ENCODE data around the gene SLC35B4.
"Not testable (repeated sequence)": the region's sequence is repeated elsewhere in the genome, so short reads cannot be mapped to it uniquely, and the experiment has no call there.

SLC35B4 gene

GRCh38 chr7:134330974-134331373, 14.2 kb upstream of the SLC35B4 start:
- DNase-seq: no peak

DNA sequence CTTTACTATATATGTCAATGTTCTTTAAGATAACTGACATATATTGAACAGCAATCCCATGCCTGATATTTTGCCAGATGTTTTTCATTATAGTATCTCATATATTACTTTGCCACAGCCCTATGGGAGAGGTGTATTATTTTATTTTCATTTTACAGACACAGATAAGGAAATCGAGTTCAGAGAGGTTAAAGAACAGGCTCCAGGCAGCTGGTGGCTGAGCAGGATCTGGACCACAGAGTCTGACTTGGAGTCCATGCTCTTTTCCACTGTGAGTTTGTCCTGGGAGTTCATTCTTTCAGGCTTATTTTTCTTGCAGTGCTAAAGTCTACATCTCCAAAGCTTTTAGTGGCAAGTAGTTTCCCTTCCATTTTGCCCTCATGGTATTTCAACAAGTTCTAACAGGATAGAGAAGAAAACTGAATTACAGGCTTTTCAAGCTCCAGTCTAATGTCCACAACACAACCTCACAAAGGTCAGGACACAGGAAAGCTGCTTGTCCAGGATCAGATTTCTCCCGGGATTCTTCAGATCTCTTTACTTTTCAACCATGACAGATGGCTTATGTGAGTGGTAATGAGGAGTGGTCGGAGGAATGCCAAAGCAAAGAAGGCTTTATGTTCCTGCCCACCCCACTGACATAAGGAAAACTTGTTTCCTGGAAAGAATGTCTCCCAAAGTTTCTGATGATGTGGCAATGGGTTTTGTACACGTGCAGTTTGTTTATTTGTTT, 13.1 kb upstream of the SLC35B4 start:
- DNase-seq: no peak

DNA sequence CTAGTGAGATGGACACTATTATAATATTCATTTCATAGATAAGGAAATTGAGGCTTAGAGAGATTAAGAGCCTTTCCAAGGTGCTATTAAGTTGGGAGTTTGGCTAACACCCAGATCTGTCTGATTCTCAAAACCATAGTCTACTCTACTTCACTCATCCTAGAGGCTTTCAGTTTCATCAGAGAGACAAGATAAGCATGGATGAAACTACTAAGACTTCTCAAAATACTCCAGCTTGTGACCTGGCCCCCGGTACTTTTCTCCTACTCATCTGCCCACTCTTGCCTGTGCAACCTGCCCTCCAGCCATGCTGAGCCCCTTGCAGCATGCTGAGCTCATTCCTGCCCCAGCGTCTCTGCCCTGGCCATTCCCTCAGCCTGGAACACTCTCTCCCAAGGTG, 12.2 kb upstream of the SLC35B4 start:
- DNase-seq: no peak

DNA sequence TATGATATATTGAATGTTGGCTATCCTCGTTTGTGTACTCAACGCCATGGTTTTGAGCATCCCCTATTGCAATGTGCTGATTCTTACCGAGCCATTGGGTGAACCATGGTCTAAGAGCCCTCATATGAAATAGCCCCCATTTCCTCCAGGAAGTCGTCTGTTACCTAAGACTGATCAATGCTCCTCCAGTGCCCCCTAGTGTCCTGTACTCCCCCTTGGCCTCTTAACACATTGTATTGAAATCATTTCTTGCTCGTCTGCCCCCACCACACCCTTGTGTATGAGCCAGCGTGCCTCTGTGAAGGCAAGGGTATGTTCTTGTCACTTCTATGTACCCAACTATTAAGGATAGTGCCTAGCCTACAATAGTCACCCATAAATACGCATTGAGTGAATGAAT, 11.2 kb upstream of the SLC35B4 start:
- peak; percentile 46 for DNase-seq

GRCh38 chr7:134324107-134324506, 7.4 kb upstream of the SLC35B4 start:
- DNase-seq: no peak

DNA sequence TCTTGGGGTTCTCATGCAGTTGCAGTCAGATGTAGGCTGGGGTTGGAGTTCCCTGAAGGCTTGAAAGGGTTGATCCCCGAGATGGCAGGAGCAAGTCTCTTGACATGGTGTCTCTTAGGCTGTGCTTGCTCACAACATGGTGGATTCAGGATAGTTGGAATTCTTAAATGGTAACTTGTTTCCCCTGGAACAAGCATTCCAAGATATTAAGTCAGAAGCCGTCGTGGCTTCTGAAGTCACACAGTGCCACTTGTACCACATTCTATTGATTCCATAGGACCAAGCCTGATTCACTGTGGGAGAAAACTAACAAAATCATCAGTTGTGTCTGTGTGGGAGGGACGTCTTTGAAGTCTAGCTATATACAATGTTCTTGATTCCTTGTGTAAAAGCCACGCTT, 3.5 kb upstream of the SLC35B4 start:
- no peak for DNase-seq

DNA sequence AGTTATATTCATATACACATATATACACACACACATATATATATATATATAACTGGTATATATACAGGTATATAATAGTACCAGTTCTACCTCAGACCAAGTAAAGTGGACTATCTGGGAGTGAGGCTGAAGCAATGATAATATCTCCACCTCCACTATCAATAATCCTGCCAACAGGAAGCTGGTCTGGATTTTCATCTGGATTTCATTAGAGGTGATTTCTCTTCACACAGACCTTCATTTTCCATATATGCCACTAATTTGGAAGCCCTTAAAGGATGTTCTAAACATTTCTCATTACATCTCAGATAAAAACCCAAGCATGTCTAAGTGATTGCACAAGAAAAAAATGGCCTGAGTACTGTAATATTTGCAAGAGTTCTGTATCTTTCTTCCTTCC, 1.7 kb upstream of the SLC35B4 start:
- no peak for DNase-seq

- DNase-seq: no peak
Measured at GRCh38 chr7:134317434-134317833, 704 bp upstream of the SLC35B4 start.

- no peak for DNase-seq
Measured at GRCh38 chr7:134315679-134316538, 821 bp downstream of the SLC35B4 start.

GRCh38 chr7:134313543-134313942, 3.2 kb downstream of the SLC35B4 start:
- no peak for DNase-seq

- no peak for DNase-seq
Measured at GRCh38 chr7:134312717-134313116, 4.0 kb downstream of the SLC35B4 start.

DNA sequence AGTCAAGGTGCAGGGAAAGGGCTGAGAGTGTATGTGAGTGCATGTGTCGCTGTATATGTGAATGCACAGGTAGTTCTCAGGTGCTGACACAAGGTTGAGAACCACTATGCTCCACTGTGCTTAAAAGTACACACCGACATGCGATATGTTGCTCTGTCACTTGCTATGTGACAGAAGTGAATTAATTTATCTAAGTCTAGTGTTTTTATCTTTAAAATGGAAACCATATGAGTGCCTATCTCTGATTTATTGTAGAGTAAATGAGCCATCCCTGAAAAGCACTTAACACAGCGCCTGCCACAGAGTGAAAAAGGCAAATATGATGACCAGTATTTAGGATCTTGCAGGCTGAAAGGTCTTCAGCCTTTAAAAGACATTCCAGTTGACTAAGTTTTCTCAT, 4.9 kb downstream of the SLC35B4 start:
- no peak for DNase-seq

DNA sequence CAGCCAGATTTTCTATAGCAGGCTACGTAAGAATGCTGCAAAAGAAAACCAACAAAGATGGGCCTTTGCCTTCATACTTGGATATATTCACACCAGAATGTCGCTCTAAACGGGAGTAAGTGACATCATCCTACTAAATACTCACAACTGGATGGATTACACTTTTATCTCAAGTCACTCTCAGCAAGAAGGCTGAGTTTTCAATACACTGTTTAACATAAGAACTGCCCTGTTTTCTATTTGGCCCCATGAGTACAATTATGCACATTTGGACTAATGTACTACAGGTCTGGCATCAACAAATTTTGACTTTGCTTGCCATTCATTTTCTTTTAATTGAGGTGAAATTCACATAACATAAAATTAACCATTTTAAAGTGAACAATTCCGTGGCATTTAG, 8.2 kb downstream of the SLC35B4 start:
- no peak for DNase-seq

DNA sequence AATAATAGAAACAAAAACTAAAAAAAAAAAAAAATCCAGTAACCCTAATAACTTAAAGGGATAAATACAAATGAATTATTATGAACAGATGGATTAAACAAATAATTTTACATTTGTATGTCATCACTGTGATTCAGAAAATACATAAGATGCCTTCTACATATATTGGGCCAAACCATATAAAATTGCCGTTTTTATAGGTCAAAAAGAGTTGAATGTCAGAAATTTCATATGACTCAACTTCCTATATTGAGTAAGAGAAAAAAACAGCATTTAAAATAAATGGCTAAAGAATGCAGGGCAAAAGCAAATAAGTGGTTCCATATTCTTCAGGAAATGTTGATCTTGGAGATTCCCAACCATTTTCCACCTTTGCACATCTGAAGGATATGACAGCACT, 9.4 kb downstream of the SLC35B4 start:
- no peak for DNase-seq

DNA sequence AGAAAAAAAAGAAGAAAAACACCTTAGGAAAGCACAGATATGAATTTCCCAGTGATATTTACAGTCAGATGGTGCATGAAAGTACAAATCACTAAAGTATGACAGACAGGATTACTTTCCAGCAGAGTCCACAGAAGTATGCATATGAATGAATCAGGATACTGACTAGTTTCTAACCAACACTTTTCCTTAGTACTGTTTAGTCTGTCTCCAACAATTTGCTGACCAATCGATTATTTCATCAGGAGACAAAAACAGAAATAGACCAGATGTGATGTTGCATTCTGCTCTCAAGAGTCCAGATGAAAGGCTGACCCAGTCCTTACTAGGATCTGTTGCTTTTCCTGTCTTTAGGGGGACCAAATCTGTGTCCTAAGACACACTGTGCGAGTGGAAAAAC, 14.6 kb downstream of the SLC35B4 start:
- DNase-seq: no peak

GRCh38 chr7:134301592-134301991, 15.1 kb downstream of the SLC35B4 start:
- no peak for DNase-seq

DNA sequence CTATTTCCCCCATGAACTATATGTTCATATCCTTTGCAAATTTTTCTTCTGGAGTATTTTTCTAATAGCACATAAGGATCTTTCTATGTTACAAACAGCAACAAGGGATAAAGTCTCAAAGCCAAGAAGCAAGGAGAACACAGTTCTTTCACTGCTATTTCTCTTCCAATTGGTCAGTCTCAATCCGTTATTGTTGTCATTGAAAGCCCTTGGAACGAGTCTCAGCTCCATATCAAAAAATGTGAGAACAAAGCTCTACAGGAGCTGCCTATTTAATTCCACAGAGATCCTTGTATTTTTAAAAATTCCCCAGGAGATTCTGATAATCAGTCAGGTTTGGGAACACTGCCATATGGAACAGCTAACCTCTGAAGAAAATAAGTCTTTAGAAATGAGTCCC, 15.7 kb downstream of the SLC35B4 start:
- DNase-seq: no peak

DNA sequence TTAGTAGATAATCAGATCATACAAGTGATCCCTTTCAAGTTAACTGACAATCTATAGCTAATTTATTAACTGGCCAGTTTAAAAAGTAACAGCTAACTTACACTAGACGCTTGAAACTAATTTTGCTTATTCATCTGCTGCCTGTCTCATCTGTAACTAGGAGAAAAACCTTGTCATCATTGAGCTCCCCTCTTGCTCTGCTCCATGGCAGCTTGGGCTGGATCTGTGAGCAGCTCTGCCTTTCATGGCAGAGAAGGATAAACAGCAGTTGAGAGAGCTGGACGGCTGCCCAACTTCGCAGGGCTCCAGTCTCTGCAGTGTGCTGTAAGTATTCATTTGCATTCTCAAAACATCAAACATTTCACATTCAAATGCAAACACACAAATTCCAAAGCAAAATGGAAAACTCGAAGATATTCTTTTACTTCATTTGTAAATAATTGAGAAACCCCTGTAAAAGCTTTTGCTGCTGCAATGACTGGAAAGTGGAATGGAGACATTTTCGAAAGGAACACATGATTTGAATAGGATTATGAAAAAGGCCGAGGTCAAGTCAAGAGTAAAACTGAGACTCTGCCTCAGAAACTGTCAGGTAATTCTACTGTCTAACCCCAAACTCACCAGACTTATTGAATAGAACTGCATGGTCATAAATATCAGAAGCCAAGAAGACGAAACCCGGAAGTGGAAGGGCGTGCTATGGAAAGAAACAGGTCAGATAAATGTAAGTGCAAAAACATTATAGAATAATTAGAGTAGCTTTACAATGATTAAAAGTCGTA, 17.6 kb downstream of the SLC35B4 start:
- no peak for DNase-seq

GRCh38 chr7:134297489-134297888, 19.2 kb downstream of the SLC35B4 start:
- no peak for DNase-seq

- DNase-seq: not testable (repeated sequence)
Measured at GRCh38 chr7:134295982-134296381, 20.7 kb downstream of the SLC35B4 start.

DNA sequence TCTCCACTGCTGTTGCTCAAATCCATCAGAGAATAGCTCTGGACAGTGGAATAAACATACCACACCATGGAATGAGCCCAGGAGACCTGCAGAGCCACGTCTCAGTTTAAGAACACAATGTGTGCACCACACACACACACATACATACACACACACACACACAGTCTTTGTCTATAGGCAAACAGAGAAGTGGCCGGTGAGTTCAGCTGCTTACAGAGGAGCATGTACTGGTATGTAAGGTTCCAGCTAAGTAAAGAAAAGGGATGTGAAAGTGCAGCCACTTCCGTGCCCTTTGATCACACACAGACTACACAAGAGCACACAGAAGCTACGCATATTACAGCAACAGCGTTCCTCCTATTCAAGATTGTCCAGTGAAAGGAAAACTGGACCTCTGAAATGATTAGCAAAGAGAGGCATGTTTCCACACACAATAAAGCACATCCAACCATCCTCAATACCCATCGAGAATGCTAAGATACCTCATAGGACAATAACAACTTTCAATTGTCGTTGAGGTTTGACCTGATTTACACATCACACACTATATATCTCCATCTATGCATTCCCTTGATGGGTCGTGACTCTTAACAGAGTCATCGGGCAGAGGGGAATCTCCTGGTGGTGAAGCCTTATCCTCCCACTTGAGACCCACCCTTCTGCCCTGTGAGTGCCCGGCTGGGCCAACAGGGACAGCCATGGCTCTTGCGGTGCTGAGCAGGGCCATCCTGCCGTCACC, 23.6 kb downstream of the SLC35B4 start:
- DNase-seq: no peak

GRCh38 chr7:134290286-134290685, 26.4 kb downstream of the SLC35B4 start:
- no peak for DNase-seq

GRCh38 chr7:134289841-134290240, 26.9 kb downstream of the SLC35B4 start:
- DNase-seq: no peak
